Osteoblast (primary cell): Measurements from ENCODE around the gene PLCXD3. TPM values are rescaled to one million over a fixed set of nuclear protein-coding genes. Genes with fewer than 3 reads are reported as not detected.

Experiments
- DNase-seq: peaks from one replicate; pipeline ENCODE4 v3.0.0; 2011; ENCODE audit warnings: low spot score, mixed read lengths; ENCODE audit not compliant: insufficient read length; ENCODE audit errors: missing footprints
- H2AFZ ChIP-seq: 2 replicates; pipeline ENCODE4 v1.6.0; 2011; ENCODE audit warnings: mild to moderate bottlenecking, low read length
- H3K27ac ChIP-seq: 2 replicates; pipeline ENCODE4 v1.5.1; 2011; ENCODE audit warnings: mild to moderate bottlenecking, low read depth, low read length, moderate library complexity
- H3K27me3 ChIP-seq: 2 replicates; pipeline ENCODE4 v1.6.0; 2012; ENCODE audit warnings: mild to moderate bottlenecking, control low read depth, inconsistent platforms, low read length, moderate library complexity; ENCODE audit not compliant: insufficient read depth
- H3K36me3 ChIP-seq: 2 replicates; pipeline ENCODE4 v1.5.1; 2011; ENCODE audit warnings: mild to moderate bottlenecking, low read length, control low read depth, moderate library complexity; ENCODE audit not compliant: insufficient read depth
- H3K4me1 ChIP-seq: 2 replicates; pipeline ENCODE4 v1.5.1; 2011; ENCODE audit warnings: mild to moderate bottlenecking, low read length, control low read depth, moderate library complexity; ENCODE audit not compliant: insufficient read depth
- H3K4me2 ChIP-seq: 2 replicates; pipeline ENCODE4 v1.6.0; 2011; ENCODE audit warnings: mild to moderate bottlenecking, low read length; ENCODE audit not compliant: insufficient read depth
- H3K4me3 ChIP-seq: fragments of 200-600 bp; sonication (generic); 3 replicates; pipeline ENCODE4 v1.5.1; 2012; ENCODE audit warnings: mild to moderate bottlenecking, low read length, inconsistent platforms; ENCODE audit not compliant: insufficient read depth
- H3K79me2 ChIP-seq: 2 replicates; pipeline ENCODE4 v1.6.0; 2012; ENCODE audit warnings: mild to moderate bottlenecking, low read length, control low read depth, inconsistent platforms; ENCODE audit not compliant: insufficient read depth
- H3K9me3 ChIP-seq: 2 replicates; pipeline ENCODE4 v1.5.1; 2011; ENCODE audit warnings: low read depth, low read length, control low read depth
- H4K20me1 ChIP-seq: 2 replicates; pipeline ENCODE4 v1.6.0; 2012; ENCODE audit warnings: mild to moderate bottlenecking, low read length, control low read depth; ENCODE audit not compliant: insufficient read depth
- total RNA-seq: library from RNA; depleted of rRNA; stranded (reverse); fragments of >200 nt; gene quantifications from 2 replicates; pipeline ENCODE4 v1.2.3, GENCODE V29; 2012
- TF ChIP-seq, protein P1 (sequence below): IDR thresholded peaks from 2 replicates; pipeline ENCODE4 v1.5.1; 2011; ENCODE audit warnings: mild to moderate bottlenecking, low read depth, low read length, moderate library complexity; ENCODE audit errors: extremely low read depth

The PLCXD3 gene
- total RNA-seq, 1 donor, result 0.36 TPM

DNA sequence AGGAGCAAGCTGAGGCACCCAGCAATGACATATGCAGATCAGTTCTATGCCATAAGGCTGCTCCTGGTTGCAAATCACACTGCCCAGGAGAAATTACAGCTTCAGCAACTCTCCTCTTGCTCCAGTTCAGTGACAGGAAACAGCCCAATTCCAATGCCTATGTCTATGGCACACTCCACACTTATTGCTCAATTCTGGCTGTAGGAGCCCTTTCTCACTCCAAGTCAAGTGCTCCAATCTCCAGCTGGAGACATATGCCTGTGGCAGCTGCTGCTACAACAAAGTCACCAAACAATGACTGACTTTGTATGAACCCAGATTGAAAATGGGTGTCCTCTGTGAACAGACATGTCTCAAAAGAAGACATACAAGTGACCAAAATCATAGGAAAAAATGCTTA is 31.8 kb upstream of the PLCXD3 start:
- H3K9me3 ChIP-seq, result no peaks in the 10 kb centered on the region
- no peak overlapping the region for H3K4me2 ChIP-seq
- no peaks in the 10 kb centered on the region for H3K79me2 ChIP-seq
- H2AFZ ChIP-seq, result no peak overlapping the region
- no peaks in the 10 kb centered on the region for H3K4me1 ChIP-seq
- no peaks in the 10 kb centered on the region for H3K36me3 ChIP-seq
- H4K20me1 ChIP-seq, result no peaks in the 10 kb centered on the region
- H3K27ac ChIP-seq, result no peak overlapping the region
- no peak overlapping the region for H3K4me3 ChIP-seq
- no peak for DNase-seq
- no peaks in the 10 kb centered on the region for H3K27me3 ChIP-seq
- TF ChIP-seq, protein P1, sequence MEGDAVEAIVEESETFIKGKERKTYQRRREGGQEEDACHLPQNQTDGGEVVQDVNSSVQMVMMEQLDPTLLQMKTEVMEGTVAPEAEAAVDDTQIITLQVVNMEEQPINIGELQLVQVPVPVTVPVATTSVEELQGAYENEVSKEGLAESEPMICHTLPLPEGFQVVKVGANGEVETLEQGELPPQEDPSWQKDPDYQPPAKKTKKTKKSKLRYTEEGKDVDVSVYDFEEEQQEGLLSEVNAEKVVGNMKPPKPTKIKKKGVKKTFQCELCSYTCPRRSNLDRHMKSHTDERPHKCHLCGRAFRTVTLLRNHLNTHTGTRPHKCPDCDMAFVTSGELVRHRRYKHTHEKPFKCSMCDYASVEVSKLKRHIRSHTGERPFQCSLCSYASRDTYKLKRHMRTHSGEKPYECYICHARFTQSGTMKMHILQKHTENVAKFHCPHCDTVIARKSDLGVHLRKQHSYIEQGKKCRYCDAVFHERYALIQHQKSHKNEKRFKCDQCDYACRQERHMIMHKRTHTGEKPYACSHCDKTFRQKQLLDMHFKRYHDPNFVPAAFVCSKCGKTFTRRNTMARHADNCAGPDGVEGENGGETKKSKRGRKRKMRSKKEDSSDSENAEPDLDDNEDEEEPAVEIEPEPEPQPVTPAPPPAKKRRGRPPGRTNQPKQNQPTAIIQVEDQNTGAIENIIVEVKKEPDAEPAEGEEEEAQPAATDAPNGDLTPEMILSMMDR, result no peak

DNA sequence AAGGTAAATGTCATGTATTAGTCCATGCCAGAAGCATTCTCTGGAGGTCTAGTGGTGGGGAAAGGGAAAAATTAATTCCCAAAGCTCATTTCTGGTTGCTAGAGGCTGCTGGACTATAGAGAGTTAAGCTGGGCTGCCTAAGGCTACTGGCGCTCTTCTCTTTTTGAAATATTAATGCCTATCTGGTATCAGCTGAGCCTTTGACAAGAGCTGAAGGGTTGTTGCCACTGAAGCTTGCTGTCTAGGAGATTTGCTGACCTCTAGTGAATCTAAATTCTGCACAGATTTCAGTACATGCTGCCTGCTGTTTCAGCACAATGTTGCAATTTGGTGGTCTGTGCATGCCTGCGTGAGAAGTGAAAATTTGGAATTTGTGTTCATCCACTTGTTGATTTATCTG is 29.1 kb upstream of the PLCXD3 start:
- TF ChIP-seq, protein P1, result no peak
- Histone ChIP-seq H3K27me3 (no peaks in the 10 kb centered on the region), H3K4me2 (no peak overlapping the region), H3K79me2 (no peaks in the 10 kb centered on the region), H3K36me3 (no peaks in the 10 kb centered on the region), H3K27ac (no peak overlapping the region), H3K9me3 (no peaks in the 10 kb centered on the region), H4K20me1 (no peaks in the 10 kb centered on the region), H3K4me1 (no peaks in the 10 kb centered on the region), H2AFZ (no peak overlapping the region), H3K4me3 (no peak overlapping the region)
- no peak for DNase-seq

DNA sequence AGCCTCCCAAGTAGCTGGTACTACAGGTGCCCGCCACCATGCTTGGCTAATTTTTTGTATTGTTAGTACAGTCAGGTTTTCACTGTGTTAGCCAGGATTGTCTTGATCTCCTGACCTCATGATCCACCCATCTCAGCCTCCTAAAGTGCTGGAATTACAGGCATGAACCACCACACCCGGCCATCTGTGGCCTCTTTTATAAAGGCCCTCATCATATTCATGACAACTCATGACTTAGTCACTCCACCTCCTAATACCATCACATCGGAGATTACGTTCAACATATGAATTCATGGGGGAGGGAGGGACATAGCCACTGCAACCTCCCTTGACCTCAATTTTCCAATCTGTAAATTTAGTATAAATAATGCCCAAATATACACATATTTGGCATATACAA is 27.2 kb upstream of the PLCXD3 start:
- Histone ChIP-seq H3K27ac (no peak overlapping the region), H3K4me2 (no peak overlapping the region), H4K20me1 (no peaks in the 10 kb centered on the region), H3K27me3 (no peaks in the 10 kb centered on the region), H3K9me3 (no peaks in the 10 kb centered on the region), H2AFZ (no peak overlapping the region), H3K79me2 (no peaks in the 10 kb centered on the region), H3K4me1 (no peaks in the 10 kb centered on the region), H3K36me3 (no peaks in the 10 kb centered on the region), H3K4me3 (no peak overlapping the region)
- no peak for DNase-seq
- TF ChIP-seq, protein P1, result no peak

DNA sequence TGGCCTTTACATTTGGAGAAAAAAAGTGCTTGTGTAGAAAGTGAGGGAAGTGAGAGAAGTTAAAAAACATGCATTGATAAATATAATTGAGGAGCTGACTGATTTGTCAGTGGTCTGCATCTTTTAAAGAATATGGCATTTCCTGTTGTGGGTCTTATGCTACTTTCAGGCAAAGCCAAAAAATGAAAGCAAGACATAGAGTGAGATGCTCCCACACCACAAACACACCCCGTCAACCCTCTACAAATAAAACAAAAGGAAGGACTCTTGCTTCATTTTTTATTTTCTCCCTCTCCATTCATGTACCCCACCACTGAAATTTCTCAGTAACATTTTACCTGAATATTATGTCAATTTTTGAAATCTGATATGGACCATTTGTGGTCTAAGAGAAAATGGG is 22.1 kb upstream of the PLCXD3 start:
- H3K36me3 ChIP-seq, result no peaks in the 10 kb centered on the region
- DNase-seq, result no peak
- H3K4me2 ChIP-seq, result no peak overlapping the region
- H4K20me1 ChIP-seq, result no peaks in the 10 kb centered on the region
- no peak overlapping the region for H3K4me3 ChIP-seq
- H3K9me3 ChIP-seq, result no peaks in the 10 kb centered on the region
- no peaks in the 10 kb centered on the region for H3K79me2 ChIP-seq
- no peaks in the 10 kb centered on the region for H3K27me3 ChIP-seq
- peaks cover 4% of the 10 kb centered on the region for H3K4me1 ChIP-seq
- no peak overlapping the region for H2AFZ ChIP-seq
- TF ChIP-seq, protein P1, result no peak
- no peak overlapping the region for H3K27ac ChIP-seq
